Stimulated activated CD8-positive, alpha-beta memory T cell treated with anti-CD3 and anti-CD28 coated beads, Interleukin-15, amount 100 ng/mL, for 24 hours (primary cell): Measurements from ENCODE around the gene IFIT1B.
"Not testable (repeated sequence)": the region's sequence is repeated elsewhere in the genome, so short reads cannot be mapped to it uniquely, and the experiment has no call there.

ENCODE experiments used
- DNase-seq: peaks from one replicate; pipeline ENCODE4 v3.0.0-alpha.2; 2020; ENCODE audit warnings: low read depth

Gene IFIT1B, protein sequence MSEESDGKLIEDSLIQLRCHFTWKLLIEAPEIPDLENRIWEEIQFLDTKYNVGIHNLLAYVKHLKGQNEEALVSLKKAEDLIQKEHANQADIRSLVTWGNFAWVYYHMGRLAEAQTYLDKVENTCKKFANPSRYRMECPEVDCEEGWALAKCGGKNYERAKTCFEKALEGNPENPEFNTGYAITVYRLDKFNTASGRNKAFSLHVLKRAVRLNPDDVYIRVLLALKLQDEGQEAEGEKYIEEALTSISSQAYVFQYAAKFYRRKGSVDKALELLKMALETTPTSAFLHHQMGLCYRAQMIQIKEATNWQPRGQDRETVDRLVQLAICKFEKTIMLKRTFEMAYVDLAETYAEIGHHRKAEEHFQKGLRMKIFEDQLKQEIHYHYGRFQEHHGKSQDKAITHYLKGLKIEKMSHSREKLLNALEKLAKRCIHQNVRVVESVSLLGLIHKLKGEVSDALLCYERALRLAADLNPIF

DNA sequence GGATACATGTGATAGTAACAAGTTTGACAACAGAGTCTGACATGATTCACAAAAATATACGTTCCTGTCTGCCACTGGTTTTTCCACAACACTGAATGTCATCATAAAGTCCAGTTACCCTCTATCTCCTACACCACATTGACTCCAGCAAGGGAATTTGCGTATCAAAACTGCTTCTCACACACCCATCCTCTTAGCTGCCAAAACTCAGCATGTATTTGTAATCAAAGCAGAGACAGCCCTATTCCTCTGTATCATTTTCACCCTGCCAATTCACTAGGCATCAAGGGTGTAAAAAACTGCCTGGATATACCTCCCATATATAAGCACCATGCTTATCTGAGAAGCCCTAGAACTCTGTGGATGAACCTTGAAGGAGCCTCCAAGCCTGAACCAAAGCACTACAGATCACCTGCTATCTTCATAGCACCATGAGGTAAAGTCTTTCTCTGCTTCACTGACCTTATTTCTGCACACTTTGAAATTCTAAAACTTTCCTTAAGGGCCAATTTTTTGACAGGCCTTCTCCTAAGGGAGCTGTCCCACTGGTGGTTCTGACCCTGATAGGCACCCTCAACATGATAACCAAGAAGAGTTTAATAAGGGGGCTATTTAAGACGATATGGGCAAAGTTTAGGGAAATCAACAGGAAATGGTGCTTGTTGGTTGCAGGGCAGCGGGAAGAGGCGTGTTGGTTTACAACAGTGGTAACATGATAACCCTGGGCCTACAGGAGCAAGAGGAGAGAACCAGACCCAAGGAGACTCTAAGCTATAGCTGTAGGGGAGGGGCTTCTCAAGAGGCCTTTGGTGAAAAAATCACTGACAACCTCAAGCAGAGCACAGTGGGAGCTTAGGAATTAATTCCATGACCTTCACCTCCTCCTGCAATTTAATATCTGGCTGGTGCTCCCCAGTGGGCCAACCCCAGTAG is at the start of gene IFIT1B:
Gene IFIT1B, plus strand, starts transcription at position 352 of the 933 bp plus-strand sequence. Its CDS starts 80 bp downstream, at position 432.
- DNase-seq, result no peak

DNA sequence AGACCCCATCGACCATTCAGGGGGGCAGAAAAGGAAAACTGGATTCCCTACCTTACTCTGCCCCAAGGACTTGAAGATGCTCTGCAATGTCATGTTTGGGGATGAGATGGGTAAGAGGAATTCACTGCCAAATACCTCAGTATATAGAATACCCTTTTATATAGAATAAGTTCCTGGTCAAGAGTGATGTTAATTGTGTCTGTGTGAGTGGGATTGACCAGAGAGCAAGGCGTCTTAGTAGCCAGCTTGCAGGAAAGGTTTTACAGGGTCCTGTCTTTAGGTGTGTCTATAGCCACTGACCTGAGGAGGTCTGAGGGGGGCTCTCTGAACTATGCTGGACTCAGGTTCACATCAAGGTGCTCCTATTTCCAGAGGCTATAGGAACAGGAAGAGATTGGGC is 48.7 kb upstream of the IFIT1B start:
- DNase-seq, result no peak

DNA sequence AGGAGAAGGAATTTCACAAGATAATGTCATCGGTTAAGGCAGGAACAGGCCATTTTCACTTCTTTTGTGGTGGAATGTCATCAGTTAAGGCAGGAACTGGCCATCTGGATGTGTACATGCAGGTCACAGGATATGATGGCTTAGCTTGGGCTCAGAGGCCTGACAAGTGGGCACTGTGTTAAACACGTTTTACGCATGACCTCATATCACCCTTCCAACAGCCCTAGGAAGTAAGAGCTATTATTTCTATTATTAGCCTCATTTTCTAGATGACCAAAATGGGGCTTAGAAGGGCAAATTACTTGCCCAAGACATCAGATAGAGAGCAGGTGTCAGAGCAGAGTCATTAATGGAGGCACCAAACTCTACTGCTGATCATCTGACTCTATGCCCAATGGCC is 47.8 kb upstream of the IFIT1B start:
- not testable (repeated sequence) for DNase-seq

DNA sequence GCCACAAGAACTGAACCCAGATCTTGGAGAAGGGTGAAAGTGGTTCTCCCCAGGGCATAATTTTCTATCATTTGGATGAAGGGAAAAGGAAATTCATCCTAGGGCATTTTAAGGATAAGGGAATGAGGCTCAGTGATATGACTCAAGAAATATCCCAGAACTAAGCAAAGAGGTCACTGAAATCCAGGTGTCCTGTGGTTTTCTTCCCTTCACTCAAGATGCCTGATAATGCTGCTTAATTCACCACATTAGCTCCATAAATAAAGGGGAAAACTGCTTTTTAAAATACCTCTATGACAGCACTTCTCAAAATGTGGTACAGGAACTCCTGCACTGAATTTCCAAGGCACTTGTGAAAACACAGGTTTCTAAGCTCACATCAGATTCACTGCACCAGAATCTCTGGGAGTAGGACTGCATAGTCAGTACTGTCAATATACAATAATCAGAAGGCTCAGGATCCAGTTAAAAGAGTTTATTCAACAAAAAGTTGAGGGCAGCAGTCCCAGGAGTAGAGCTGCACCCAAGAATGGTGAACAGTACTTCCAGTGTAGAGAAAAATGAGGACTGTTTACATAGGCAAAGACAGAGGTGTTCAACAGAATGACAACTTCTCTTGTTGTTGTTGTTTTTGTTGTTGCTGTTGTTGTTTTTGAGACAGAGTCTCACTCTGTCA is 47.2 kb upstream of the IFIT1B start:
- no peak for DNase-seq

DNA sequence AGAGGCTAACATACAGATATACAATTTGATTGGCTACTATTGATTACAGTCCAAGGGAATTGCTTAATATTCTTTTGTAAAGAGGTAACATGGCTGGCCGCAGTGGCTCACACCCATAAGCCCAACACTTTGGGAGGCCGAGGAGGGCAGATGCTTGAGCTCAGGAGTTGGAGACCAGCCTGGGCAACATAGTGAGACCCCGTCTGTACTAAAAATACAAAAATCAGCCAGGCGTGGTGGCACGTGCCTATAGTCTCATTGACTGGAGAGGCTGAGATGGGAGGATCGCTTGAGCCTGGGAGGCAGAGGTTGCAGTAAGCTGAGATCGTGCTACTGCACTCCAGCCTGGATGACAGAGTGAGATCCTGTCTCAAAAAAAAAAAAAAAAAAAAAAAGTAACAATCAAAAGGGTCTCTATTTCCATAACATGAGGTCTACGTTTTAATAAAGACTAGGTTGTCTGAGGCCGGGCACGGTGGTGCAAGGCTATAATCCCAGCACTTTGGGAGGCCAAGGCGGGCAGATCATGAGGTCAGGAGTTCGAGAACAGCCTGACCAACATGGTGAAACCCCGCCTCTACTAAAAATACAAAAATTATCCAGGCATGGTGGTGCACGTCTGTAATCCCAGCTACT is 46.3 kb upstream of the IFIT1B start:
- DNase-seq, result not testable (repeated sequence)

DNA sequence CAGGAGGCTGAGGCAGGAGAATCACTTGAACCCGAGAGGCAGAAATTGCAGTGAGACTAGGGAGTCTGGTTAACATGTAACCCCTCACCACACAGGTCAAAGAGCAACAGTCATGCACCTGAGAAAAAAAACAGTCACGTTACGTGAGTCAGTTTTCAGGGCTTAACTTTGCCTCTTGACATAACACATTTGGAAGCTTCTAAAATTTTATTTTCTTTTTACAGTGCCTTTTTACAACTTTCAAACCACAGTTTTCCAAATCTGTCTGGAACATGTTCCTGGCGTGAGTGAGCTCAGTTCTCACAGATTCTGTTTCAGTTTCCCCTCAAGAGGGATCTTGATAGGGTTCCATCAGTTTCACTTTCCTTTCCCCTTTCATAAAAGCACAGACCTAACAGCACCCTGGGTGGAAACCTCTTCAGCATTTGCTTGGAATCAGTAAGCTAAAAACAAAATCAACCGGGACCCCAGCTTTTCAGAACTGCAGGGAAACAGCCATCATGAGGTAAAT is 45.7 kb upstream of the IFIT1B start:
- DNase-seq, result no peak

DNA sequence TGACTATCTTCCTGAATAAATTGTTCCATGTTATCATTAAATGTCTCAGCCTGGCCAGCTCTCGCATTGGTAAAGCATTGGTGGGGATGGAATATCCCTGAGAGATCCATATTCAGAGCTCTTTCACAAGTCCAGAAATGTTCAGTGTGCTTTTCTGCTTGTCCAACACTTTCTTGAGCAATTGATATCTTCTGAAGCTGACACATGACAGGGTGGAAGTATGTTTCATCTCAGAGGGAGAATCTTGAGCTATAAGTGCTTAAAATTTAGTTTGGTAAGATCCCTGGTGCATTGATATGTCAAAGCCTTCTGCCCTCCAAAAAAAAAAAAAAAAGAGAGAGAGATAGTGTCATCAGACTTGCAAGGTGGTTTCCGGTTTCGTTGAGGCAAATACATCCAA is 42.6 kb upstream of the IFIT1B start:
- DNase-seq, result no peak

DNA sequence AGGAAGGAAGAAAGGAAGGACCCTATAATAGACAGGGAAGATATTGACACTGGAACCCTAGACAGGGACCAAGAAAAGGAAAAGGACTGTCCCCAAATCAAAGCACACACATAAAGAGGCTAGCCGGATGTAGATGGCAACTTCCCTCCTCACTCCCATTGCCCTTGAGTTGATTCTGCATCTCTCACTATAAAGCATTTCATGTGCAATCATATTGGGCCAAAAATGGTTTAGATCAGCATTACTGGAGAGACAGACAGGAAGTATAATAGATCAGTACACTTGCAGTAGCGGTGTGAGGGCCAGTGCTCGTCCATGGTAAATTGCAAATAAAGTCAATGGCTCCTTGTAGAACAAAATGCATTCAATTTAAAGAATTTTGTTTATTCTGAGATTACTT is 41.6 kb upstream of the IFIT1B start:
- no peak for DNase-seq

DNA sequence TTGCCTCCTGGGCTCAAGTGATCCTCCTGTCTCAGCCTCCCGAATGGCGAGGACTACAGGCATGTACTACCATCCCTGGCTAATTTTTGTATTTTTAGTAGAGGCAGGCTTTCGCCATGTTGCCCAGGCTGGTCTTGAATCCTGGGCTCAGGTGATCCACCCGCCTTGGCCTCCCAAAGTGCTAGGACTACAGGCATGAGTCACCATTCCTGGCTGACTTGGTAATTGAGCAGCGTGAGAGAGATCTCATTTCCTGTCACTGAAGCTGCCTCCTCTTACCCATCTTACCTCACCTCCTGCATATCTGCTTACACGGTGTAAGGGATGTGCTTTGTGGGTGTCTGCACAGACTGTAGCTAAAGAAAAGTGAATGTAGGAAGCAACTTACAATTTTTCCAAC is 40.4 kb upstream of the IFIT1B start:
- DNase-seq, result no peak

DNA sequence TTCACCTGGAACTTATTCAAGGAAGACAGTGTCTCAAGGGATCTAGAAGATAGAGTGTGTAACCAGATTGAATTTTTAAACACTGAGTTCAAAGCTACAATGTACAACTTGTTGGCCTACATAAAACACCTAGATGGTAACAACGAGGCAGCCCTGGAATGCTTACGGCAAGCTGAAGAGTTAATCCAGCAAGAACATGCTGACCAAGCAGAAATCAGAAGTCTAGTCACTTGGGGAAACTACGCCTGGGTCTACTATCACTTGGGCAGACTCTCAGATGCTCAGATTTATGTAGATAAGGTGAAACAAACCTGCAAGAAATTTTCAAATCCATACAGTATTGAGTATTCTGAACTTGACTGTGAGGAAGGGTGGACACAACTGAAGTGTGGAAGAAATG is 39.1 kb upstream of the IFIT1B start:
- DNase-seq, result no peak

DNA sequence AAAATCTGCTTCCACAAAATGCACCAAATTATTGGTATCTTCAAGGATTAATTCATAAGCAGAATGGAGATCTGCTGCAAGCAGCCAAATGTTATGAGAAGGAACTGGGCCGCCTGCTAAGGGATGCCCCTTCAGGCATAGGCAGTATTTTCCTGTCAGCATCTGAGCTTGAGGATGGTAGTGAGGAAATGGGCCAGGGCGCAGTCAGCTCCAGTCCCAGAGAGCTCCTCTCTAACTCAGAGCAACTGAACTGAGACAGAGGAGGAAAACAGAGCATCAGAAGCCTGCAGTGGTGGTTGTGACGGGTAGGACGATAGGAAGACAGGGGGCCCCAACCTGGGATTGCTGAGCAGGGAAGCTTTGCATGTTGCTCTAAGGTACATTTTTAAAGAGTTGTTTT is 38.0 kb upstream of the IFIT1B start:
- DNase-seq, result no peak

DNA sequence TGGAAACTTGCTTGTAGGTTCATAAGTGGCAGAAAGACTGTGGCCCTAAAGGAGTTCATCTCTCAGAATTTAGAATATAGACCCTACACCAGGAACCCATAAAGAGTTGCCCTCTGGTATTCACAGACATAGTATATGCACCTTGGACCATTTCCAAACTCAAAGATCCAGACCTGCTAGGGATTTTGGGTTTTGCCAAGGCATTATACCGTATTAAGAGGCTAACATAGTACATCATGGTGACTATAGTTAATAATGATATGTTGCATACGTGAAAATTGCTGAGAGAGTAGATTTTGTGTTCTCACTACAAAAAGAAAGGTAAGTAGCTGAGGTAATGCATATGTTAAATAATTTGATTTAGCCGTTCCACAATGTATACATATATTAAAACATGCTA is 36.2 kb upstream of the IFIT1B start:
- DNase-seq, result no peak

DNA sequence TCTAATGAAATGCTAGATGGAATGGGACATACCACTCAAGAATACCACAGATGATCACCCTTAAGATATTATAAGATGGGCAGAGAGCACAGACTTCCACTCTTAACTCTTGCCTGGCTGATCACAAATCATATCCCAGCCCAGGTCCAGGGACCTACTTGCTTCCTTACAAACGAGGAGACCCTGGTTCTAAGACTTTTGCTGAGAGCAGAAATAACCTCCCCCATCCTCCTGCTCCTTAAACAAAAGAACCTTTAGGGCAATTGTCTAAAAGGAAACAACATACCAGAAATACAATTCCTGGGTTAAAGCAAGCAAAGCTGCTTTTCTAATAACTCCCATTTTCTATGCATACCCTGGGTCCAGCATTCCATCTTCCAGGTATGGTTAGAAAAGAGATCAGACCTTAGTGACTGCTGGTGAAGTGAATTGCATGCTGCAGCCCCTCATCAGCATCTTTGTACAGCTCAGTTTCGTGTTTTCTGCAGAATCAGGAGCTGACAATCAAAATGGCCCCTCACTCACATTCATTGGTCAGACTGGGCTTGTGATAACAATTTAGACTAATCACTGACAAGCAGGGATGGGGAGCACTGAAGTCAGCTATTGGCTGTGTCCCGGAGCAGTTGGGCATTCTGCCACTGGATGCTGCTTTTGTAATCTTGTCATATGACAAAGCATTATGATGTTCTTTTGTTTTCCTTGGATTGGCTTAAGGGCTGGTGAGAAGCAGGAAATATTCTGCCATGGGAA is 35.5 kb upstream of the IFIT1B start:
- no peak for DNase-seq

DNA sequence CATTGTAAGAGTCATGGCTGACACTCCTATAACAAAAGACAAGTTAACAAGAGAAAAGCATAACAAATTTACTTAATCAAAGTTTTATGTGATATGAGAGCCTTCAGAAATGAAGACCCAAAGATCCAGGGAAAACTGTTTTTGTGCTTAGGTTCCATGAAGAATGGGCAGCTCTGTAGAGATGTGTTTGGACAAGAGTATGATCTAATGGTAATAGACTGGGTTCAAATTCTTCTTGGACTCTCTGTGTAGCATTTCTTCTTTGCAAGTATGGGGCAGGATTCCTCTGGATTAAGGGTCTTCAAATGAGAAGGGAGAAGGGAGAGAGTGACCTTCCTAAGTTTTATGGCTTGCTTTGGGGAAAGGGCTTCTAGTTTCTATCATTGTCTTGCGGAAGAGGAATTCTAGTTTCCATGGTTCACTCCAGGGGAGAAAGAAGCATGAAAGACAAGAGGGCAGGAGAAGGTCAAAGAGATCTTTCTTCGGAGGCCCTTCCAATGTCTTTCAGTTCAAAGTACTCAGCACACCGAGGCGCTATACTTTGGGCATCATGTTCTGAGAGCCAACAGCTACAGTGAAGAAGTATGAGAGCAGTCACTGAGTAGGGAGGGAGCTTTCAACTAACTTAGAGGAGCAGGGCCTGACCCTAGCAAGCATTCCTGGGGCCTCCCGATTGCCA is 34.6 kb upstream of the IFIT1B start:
- DNase-seq, result no peak

DNA sequence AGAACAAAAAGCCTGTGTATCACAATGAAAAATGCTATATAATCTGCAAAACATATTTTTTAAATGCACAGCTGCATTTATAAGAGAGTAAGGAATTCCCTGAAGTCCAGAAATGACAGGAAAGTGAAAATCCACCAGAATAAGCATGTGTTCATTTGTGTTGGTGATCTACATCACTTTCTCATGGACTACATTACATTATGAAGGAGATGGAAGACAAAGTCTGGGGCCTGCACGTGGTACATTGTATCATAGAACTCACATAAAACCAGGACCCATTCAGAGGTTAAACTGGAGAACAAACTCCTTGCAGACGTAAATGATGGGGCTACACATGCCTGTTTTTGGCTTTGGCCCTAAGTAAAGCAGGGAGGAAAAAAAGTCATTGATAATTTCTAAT is 33.7 kb upstream of the IFIT1B start:
- no peak for DNase-seq

DNA sequence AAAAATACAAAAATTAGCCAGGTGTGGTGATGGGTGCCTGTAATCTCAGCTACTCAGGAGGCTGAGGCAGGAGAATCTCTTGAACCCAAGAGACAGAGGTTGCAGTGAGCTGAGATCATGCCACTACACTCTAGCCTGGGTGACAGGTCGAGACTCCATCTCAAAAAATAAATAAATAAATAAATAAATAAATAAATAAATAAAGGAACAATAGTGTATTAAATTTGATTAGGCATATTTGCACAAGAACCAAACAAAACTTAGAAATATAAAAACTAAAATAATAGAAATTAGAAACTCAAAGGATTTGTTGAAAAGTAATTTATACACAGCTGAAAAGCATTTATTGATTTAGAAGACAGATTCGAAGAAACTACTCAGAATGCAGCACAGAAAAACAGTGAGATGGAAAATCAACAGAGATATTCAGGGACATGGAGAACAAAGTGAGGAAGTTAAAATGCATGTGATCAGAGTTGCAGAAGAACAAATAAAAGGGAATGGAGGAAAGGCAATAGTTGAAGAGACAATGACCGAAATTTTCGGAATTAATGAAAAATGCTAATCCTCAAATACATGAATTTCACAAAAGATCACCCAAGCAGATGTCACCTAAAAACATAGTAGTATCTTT is 32.4 kb upstream of the IFIT1B start:
- DNase-seq, result no peak

DNA sequence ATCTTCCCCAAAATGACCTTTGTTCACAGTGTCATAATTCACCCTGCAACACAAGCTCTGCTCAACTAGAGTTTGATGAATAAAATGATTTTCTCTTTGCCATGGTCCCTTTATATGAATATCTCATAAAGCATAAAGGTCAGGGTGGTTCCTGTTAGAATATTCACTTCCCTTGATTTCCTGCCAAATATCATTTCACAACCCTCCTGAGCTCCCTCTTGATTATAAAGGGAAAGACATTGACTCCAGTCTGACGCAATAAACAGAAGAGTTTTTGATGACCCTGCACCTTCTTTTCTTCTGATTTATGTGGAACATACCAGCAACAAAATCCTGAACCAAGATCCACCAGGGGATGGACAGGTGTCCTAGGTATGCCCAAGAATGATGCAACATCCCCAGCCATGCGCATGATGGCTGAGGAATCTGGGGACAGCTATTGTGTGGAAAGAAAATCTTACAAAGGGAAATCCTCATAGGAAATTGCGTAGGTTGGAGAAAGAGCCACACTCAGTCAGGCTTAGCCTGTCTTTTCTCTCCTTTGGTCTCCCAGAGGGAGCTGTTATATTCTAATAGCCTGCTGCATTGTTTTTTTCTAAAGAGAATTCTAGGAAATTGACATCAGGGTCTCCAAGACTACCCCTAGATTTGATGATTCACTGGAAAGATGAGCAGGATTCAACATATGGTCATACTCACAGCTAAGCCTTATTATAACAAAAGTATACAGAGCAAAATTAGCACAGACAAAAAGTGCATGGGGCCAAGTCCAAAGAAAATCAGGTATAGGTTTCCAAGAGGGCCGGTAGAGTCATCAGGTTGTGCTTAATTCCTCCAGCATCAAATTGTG is 31.2 kb upstream of the IFIT1B start:
- no peak for DNase-seq

DNA sequence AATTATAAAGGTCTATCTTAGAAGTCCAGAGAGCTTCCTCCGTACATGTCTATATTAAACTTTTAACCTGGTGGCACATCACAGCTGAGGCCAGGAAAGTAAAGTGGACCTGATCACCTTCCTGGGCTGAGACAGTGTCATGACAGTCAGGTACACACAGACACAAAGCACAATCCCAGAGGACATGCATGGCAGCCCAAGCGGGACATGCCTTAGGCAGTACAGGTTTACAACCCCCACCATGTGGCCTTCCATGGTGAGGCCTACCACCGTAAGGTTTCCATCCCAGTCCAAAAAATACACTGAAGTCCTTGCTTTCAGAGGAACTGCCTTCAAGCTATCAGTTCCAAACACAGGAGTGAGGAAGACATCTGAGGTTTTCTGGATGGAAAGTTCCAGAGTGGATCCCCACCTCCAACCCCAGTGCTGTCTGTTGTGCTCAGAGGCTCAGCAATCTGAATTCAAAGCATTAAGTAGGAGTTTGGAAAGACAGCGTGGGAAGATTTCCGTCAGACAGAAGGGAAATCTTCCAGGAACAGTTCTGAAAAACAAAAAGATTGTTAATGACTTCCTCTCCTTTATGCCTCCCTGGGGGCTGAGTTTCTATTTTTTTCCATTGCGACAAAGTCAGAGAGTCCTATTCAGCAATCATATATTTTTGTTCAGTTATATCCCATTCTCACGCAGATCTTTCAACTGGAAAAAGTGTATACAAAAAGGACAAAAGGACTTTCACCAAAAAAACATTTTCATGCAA is 30.0 kb upstream of the IFIT1B start:
- no peak for DNase-seq
